Transverse colon (tissue), 3 donors: ENCODE data around the gene WDR5.

Experiments used
- CTCF ChIP-seq, 5 experiments: fragments of 200-600 bp in 3 of 5; fragments of 450-650 bp in 2 of 5; sonication (generic) in 3 of 5; IDR thresholded peaks; 1 replicate in 2 of 5; 2 replicates in 3 of 5; pipeline ENCODE4 v1.5.1; 2016 to 2017; ENCODE audit warnings: antibody characterized with exemption in 5 of 5, inconsistent platforms in 3 of 5, mild to moderate bottlenecking in 2 of 5, moderate library complexity in 1 of 5
- POLR2A ChIP-seq: fragments of 450-650 bp; IDR thresholded peaks from one replicate; pipeline ENCODE4 v1.6.1; 2016; ENCODE audit warnings: antibody characterized with exemption, mild to moderate bottlenecking, moderate library complexity

- TF ChIP-seq POLR2A = no peak
- TF ChIP-seq CTCF (IDR thresholded peaks at IDR 0.05) = no peak
Observed at GRCh38 chr9:134146774-134147493, 11.1 kb downstream of the WDR5 start.
